GM18498 (cell line): ENCODE measurements around the gene GPR65.

Experiments
- ATAC-seq: cut with Tn5 transposase; IDR thresholded peaks from one replicate; pipeline ENCODE4 v1.9.1; 2021; ENCODE audit warnings: mild to moderate bottlenecking, moderate library complexity; ENCODE audit not compliant: unreplicated experiment

GPR65 gene, protein sequence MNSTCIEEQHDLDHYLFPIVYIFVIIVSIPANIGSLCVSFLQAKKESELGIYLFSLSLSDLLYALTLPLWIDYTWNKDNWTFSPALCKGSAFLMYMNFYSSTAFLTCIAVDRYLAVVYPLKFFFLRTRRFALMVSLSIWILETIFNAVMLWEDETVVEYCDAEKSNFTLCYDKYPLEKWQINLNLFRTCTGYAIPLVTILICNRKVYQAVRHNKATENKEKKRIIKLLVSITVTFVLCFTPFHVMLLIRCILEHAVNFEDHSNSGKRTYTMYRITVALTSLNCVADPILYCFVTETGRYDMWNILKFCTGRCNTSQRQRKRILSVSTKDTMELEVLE

DNA sequence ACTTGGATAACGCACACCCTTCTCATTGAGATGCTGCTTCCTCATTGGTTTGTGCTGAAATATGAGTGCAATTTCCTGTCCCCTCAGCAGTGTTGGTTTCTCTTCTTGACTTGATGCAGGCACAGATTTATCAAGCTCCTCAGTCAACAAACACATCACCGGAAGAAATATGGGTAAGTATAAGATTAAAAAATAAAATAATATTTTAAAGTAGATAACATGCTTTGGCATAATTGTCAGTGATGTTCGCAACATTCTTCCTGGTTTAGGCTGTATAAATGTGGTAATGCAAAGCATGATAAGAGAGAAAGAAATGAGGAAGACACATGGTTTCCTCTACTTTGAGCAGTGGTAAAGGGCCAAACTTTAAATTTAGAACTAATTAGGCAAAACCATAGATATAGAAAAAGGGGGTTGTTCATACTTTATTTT lies at the start of gene GPR65:
Gene GPR65 (plus strand): TSS at position 86 of the 432 bp plus-strand sequence. CDS start 5,713 bp downstream, outside the sequence.
- ATAC-seq, result peak; percentile 75

- ATAC-seq, result no peak
Observed at GRCh38 chr14:87955501-87955900, 49.4 kb upstream of the GPR65 start.

DNA sequence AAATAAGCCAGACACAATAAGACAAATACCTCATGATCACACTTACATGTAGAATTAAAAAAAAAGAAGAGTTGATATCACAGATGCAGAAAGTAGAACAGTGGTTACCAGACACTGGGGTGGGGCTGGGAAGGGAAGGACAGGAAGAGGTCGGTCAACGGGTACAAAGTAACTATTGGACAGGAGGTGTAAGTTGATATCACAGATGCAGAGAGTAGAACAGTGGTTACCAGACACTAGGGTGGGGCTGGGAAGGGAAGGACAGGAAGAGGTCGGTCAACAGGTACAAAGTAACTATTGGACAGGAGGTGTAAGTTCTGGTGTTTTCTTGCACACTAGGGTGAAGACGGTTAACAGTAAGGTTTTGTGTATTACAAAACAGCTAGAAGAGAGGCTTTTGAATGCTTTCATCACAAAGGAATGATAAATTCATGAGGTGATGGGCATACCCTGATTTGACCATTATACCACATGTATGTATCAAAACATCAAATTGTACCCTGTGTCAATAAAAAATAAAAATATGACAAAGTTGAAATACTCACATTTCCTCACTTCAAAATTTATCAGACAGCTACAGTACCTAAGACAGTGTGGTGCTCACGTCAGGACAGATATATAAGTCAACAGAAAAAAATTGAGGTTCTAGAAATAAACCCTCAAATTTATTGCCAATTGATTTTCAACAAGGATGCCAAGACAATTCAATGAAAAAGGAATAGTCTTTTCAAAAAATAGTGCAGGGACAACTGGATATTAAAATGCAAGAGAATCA lies 44.7 kb upstream of the GPR65 start:
- ATAC-seq, result no peak

GRCh38 chr14:87961246-87961645 lies 43.7 kb upstream of the GPR65 start:
- no peak for ATAC-seq

GRCh38 chr14:87966816-87967215 lies 38.1 kb upstream of the GPR65 start:
- no peak for ATAC-seq

- no peak for ATAC-seq
Observed at GRCh38 chr14:87967496-87967895, 37.4 kb upstream of the GPR65 start.

- peak; percentile 93 for ATAC-seq
Observed at GRCh38 chr14:87971010-87971409, 33.9 kb upstream of the GPR65 start.

GRCh38 chr14:87975636-87976035 lies 29.3 kb upstream of the GPR65 start:
- ATAC-seq, result no peak

GRCh38 chr14:87979689-87980088 lies 25.2 kb upstream of the GPR65 start:
- no peak for ATAC-seq

DNA sequence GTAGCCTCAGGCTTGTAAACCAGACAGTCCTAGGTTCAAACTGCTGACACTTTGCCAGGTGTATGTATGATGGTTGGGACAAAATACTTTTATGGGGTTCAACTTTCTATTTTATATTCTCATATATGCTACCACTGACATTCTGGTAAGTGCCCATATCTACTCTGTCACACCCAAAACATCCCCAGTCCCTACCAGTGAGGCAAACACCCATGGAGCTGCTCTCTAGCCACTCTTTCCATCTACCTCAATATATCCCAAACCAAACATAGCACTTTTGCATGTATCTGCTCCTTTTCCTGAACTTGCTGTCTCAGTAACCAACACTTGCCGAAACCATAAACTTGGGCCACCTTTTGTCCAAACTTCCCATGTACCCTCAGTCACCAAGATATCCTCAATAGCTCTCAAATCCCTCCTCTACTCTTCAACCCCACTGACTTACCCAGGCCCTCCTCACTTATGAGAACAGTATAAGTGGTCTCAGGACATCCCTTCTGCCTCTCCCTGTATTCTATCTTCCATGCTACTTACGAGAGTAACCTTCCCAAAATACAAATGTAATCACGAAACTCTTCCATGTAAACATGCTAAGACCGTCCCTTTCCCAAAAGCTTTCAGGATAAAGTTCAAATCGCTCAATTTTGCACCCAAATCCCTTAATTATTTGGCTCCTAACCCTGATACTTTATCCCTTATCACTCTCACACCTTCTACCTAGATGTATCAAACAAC lies 15.5 kb upstream of the GPR65 start:
- no peak for ATAC-seq

GRCh38 chr14:87989956-87990299 lies 15.0 kb upstream of the GPR65 start:
- ATAC-seq, result no peak

DNA sequence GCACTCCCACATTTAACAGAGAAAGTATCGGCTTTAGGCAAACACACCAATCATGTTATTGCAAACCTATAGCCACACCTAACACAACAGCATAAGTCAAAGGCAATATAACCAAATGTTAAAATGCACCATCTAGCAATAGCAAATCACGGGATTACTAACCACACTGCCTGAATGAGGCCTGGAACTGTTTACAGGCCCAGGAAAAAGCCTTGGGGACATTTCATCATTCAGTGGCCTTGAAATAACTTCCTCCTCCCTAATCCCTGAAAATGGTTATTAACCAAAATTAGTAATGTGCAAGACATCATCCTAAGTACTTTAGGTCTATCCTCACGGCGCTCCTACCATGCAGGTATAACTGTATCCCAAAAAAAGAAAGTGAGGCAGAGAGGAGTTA lies 14.3 kb upstream of the GPR65 start:
- ATAC-seq, result no peak

DNA sequence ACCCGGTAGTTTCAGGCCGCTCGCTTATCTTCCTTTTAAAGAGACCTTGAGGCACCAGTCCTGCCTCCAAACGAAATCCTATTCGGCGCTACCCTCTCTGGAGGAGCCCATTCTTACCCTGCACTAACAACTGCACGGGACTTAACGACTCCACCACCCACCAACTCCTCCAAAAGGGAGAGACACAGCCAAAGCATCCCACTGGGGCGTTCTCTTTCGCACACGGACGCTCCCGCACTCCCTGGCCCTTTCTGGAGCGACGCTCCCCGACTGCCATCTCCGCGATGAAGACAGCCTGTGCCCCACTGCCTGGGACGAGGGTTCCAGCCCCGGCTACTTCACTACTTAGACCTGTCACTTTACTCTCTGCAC lies 12.6 kb upstream of the GPR65 start:
- peak; percentile 2 for ATAC-seq

GRCh38 chr14:87992718-87993628 lies 12.0 kb upstream of the GPR65 start, which contains the start of gene GALC:
Gene GALC (minus strand): TSS chr14:87993182. CDS start chr14:87993164, 18 bp downstream.
- ATAC-seq, result peak; percentile 88

DNA sequence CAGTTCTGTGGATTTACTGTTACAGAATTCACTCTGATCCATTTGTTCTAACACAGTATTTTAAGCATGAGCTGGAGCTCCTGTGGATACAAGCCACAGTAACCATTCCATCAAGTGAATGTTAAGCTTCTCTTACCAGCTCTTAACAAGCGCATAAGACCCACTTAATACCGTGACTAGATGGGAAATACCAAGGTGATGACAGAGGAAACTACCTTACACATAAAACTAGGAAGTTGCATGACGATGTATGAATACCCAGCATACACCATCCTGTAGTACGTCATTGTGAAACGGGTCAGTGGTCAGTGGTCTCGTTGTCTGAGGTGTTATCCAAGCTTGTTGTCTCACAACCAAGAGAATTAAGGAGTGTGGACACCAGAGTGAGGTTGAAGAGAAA lies 10.0 kb upstream of the GPR65 start:
- ATAC-seq, result peak; percentile 33

GRCh38 chr14:87995500-87996290 lies 9.2 kb upstream of the GPR65 start:
- ATAC-seq, result no peak

DNA sequence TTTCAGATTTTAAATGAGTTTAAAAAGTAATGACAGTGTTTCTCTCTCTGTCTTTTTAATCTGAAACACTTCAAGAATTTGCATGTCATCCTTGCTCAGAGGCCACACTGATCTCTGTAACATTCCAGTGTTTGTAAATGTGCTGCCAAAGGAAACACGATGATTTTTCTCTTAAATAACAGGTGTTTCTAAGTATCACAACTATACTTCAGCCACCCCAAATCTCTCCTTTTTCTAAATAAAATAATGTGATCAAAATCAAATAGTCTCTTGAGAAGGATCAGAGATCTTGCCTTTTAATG lies 8.7 kb upstream of the GPR65 start:
- no peak for ATAC-seq

DNA sequence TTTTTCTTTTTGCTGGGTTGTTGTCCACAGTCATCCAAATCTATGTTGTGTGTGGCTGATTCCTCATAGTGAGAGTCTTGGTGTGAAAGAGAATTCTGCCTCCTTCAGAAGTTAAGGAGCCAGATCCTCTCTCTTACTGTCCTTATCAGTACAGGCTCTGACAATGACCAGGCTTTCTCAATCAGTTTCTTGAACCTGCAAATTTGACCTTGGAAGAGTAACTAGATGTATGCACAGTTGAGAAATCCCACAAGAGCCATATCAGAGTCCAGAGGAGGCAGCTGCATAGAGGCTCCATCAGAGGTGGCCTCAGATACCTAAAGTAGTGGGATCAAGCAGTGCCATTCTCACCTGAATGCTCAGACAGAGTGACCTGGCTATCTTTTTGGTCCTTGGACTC lies 6.5 kb upstream of the GPR65 start:
- ATAC-seq, result no peak

GRCh38 chr14:87999277-87999676 lies 5.7 kb upstream of the GPR65 start:
- ATAC-seq, result no peak
